ENCODE data around the gene TANGO2.

DNA sequence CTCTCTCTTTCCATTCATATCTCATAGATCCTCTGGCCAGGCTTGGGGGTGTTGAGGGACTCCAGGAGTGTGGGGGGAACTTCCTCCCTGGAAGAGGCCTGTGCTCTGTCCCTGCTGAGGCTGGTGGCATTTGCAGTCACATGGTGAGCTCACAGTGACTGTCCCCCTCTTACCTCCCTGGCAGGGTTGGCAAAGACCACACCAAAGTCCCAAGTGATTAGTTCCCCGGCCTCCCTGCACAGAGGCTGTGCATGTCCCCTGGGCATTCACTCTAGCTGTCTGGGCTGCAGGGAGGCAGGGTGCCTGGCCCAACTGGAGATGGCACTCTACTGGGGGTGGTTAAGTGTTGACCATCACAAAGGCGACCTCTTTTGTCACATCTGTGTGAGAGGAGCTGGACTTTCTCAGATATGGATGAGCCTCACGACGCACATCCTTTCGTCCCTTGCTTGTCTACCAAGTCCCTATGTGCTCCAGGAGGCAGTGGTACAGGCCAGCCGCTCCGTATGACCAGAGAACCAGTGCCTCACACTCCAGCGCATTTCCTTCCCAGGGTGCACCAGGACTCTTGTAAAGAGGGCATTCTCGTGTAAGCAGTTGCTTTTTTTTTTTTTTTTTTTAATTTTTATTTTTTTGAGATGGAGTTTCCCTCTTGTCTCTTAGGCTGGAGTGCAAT lies 8.8 kb downstream of the TANGO2 start:
- TF ChIP-seq, protein P1, sequence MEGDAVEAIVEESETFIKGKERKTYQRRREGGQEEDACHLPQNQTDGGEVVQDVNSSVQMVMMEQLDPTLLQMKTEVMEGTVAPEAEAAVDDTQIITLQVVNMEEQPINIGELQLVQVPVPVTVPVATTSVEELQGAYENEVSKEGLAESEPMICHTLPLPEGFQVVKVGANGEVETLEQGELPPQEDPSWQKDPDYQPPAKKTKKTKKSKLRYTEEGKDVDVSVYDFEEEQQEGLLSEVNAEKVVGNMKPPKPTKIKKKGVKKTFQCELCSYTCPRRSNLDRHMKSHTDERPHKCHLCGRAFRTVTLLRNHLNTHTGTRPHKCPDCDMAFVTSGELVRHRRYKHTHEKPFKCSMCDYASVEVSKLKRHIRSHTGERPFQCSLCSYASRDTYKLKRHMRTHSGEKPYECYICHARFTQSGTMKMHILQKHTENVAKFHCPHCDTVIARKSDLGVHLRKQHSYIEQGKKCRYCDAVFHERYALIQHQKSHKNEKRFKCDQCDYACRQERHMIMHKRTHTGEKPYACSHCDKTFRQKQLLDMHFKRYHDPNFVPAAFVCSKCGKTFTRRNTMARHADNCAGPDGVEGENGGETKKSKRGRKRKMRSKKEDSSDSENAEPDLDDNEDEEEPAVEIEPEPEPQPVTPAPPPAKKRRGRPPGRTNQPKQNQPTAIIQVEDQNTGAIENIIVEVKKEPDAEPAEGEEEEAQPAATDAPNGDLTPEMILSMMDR (IDR thresholded peaks at IDR 0.05 in 8 of 11, conservative IDR thresholded peaks at IDR 0.05 in 3 of 11): no peak
- no peak for TF ChIP-seq POLR2A (IDR thresholded peaks at IDR 0.05)
